HG03095 (cell line): ENCODE results near the gene LNP1.
"Not testable (repeated sequence)": the region's sequence is repeated elsewhere in the genome, so short reads cannot be mapped to it uniquely, and the experiment has no call there.

Source experiments
- ATAC-seq: cut with Tn5 transposase; IDR thresholded peaks from one replicate; pipeline ENCODE4 v1.9.1; 2021; ENCODE audit warnings: moderate library complexity; ENCODE audit not compliant: unreplicated experiment

The LNP1 gene

DNA sequence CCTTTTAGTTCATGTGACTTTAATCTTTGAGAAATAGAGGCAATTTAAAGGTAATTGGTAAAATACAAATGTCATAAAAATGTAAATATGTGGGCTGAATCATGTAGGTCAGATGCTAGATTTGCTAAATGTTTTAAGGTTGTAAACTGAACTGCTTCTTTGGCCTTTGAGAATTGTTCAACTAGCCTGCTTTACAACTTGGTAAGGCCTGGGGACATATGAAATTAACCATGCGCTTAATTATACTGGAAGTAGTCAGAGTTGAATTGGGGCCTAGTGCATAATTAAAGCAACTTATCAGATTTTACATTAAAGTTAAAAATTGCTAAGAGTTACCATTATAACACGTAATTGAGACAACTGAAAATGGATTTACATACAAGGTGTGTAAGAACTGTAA, 70.1 kb downstream of the LNP1 start:
- ATAC-seq = no peak

DNA sequence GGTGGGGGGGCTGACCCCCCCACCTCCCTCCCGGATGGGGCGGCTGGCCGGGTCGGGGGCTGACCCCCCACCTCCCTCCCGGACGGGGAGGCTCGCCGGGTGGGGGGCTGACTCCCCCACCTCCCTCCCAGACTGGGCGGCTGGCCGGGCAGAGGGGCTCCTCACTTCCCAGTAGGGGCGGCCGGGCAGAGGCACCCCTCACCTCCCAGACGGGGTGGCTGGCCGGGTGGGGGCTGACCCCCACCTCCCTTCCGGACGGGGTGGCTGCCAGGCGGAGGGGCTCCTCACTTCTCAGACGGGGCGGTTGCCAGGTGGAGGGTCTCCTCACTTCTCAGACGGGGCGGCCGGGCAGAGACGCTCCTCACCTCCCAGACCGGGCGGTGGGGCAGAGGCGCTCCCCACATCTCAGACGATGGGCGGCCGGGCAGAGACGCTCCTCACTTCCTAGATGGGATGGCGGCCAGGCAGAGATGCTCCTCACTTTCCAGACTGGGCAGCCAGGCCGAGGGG, 76.6 kb downstream of the LNP1 start:
- ATAC-seq = not testable (repeated sequence)

DNA sequence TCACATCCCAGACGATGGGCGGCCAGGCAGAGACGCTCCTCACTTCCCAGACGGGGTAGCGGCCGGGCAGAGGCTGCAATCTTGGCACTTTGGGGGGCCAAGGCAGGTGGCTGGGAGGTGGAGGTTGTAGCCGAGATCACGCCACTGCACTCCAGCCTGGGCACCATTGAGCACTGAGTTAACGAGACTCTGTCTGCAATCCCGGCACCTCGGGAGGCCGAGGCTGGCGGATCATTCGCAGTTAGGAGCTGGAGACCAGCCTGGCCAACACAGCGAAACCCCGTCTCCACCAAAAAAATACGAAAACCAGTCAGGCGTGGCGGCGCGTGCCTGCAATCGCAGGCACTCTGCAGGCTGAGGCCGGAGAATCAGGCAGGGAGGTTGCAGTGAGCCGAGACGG, 77.2 kb downstream of the LNP1 start:
- not testable (repeated sequence) for ATAC-seq

DNA sequence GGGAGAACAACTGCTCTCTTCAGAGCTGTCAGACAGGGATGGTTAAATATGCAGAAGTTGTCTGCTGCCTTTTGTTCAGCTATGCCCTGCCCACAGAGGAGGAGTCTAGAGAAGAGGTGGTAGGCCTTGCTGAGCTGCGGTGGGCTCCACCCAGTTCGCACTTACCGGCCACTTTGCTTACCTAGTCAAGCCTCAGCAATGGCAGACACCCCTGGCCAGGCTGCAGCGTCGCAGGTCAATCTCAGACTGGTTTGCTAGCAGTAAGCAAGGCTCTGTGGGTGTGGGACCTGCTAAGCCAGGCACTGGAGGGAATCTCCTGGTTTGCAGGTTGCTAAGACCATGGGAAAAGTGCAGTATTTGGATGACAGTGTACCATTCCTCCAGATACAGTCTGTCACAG, 78.7 kb downstream of the LNP1 start:
- no peak for ATAC-seq

DNA sequence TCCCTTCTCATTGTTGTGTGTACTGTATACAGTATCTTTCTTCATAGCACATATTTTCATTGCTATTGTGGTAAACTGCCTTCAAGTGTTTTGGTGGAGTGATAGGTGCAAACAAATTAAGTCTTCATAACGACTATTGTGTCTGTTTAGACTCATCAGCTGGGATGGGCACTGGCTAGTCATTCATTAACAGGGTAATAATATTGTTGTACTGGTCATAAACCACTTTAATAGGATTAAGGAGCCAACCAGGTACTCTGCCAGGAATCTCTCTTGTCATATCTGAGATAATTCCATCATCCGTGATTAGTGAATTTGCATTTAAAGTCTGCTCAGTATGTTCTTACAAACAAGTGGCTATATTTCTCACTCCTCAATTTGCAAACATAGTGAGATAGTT, 80.8 kb downstream of the LNP1 start:
- ATAC-seq = no peak

DNA sequence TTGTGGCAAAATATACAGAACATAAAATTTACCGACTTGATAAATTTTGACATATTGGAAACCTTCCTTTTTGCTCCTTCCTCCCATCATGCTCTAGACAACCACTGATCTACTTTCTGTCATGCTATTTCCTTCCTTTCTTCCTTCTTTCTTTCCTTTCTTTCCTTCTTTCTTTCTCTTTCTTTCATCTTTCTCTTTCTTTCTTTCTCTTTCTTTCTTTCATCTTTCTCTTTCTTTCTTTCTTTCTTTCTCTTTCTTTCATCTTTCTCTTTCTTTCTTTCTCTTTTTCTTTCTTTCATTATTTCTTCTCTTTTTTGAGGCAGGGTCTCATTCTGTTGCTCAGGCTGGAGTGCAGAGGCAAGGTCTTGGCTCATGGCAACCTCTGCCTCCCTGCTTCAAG, 82.2 kb downstream of the LNP1 start:
- no peak for ATAC-seq

DNA sequence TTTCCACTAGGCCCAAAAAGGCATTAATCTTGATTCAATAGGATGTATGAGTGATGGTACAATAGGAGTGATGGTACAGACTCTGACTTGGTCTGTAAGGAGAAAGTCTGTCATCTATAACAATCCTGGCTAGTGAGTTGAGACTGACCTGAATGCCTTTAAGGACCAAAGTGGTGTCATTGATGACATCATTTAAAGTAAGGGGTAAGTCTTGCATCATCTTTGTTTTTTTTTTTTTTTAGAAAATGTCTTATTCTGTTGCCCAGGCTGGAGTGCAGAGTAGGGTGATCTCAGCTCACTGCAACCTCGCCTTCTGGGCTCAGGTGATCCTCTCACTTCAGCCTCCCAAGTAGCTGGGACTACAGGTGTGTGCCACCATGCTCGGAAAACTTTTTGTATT, 85.5 kb downstream of the LNP1 start:
- no peak for ATAC-seq

DNA sequence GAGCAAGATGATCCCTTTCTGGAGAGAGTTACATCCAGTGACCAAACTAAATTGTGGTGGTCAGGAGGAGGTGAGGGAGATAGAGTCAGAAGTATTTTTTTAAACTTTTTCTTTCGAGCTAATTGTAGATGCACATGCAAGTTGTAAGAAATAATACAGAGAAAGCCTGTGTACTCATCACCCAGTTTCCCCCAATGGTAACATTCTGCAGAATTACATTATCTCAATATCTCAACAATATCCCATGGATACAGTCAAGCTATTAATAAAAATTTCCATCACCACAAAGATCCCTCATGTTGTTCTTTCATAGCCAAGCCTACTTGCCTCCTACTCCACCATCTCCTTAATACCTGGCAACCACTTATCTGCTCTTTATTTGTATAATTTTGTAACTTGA, 87.8 kb downstream of the LNP1 start:
- no peak for ATAC-seq

DNA sequence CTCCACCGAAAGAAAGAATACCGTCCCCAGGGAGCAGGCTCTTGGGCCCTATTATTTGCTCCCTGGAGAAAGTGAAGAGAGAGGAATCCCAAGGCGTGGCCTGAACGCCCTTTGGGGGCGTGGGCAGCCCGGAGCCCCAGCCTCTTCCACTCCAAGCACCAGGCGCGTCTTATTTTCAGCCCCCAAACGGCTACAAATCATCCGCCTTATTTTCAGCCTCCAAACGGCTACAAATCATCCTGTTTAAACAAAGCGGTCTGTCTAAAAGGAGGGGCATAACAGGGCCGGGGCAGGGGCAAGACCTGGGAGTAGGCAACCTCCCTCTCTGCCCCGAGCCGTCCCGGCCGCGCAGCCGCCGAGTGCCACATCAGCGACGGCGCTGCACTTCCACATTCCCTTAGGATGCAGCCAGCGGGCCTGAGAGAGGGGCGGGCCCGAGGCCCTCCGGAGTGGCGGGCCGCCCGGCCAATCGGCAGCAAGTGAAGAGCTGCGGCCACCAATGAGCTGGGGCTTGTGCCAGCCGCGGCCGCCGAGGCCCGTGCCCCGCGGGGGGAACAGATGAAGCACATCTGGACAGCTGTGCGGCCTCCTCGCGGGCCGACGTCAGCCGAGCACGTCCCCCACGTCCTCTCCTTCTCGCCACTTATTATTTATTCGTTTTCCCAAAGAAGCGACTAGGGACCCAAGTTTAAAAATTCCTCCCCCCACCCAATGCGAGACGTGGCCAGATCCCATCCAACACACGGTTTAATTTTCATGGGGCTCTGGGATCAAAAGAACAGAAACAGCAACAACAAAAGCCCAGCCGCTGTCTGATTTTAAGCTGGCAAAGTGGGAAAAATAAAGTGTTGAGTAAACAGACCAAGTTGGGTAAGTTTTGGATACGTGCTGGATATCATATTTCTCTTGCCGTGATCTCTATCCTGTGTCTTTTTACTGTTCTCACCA, 91.0 kb downstream of the LNP1 start, which contains the start of gene TMEM45A:
Gene TMEM45A, plus strand, starts transcription at position 561 of the 948 bp plus-strand sequence. CDS start 62,593 bp downstream, outside the sequence.
- ATAC-seq = peak; percentile 99

DNA sequence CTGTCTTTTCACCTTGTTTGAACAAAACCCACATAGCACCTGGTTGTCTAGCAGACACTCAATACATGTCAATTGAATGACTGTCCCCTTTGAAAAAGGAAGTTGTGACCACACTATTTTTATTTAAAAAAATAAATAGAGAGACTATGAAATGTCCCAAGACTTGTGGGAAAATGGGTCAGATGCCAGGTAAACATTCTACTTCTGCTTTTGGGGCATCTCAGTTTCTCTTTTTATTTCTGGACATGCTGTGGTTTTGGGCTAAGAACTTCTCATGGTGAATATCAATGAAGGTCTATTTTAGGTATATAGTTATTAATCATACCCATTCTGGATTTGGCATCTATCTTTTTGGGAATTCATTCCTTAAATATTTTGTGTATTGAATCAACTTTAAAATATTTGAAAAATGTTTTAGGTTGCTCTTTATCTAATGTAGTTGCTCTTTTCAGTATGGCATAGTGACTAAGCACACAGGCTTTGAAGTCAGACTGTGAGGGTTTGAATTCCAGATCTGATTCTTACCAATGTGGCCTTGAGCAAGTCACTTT, 95.4 kb downstream of the LNP1 start:
- no peak for ATAC-seq

DNA sequence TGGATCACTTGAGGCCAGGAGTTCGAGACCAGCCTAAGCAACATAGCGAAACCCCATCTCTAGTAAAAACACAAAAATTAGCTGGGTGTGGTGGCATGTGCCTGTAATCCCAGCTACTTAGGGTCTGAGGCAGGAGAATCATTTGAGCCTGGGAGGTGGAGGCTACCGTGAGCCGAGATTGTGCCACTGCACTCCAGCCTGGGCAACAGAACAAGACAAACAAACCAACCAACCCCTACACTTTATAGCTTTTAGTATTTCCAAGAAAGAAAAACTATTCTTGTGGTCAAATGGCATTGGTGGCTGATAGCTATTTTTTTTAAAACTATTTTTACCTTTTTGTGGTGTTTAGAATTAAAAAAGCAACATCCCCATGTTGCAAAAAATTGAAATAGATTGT, 98.3 kb downstream of the LNP1 start:
- no peak for ATAC-seq

DNA sequence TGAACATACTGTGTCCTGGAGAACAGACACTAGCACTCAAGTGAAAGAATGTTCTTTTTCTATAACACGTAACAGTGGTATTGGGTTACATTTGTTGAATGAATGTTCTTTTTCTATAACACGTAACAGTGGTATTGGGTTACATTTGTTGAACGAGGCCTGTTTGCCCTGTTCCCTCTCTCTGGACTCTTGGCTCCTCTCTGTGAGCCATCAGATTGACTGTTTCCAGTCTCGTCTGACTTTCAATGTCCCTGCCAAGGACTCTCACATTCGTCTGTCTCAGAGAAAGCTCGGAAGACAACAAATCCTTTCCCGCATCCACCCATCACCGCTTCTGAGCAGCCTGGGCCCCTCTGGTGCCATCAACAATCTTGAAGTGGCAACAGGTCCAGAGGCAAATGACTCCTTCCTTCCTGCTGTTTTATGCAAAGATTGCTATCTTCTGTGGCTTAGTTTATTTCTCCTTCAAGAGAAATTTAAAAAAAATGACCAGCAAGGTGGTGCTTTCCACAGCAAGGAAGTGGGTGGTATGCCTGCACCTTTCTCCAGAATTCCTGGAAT, 99.1 kb downstream of the LNP1 start:
- no peak for ATAC-seq

DNA sequence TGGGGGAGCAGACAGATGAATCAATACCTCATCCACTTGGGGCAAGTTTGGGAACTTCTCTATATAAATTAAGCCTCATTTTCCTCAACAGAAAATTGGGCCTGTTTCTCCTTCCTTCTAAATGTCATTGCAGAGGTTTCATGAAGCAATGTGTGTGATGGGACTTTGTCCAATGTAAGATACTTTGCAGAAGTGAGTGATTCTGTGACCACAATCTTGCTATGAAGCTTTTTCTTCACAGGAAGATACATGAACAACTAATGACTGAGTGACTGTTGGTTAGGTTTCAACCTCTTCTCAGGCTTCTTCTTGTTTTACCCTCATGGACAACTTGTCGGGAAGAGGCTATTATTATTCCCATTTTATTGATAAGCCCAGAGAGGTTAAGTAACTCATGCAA, 102.1 kb downstream of the LNP1 start:
- ATAC-seq = no peak
